PC-3 (cell line): ENCODE measurements around the gene OR51F2.

ENCODE experiments used
- EZH2 ChIP-seq: fragments of 300-600 bp; sonication (generic); IDR thresholded peaks from one replicate; pipeline ENCODE4 v1.6.1; 2017; ENCODE audit warnings: antibody characterized with exemption, mild to moderate bottlenecking, low read length; ENCODE audit not compliant: unreplicated experiment
- EZH2phosphoT487 ChIP-seq: fragments of 300-600 bp; sonication (generic); IDR thresholded peaks from 2 replicates; pipeline ENCODE4 v1.6.1; 2018; ENCODE audit warnings: mild to moderate bottlenecking, antibody characterized with exemption, low read length, borderline replicate concordance
- TF ChIP-seq, protein P1 (sequence below): fragments of 300-600 bp; sonication (generic); conservative IDR thresholded peaks from 2 replicates; pipeline ENCODE4 v1.5.1; 2017; ENCODE audit warnings: antibody characterized with exemption, low read depth, mild to moderate bottlenecking, low read length

DNA sequence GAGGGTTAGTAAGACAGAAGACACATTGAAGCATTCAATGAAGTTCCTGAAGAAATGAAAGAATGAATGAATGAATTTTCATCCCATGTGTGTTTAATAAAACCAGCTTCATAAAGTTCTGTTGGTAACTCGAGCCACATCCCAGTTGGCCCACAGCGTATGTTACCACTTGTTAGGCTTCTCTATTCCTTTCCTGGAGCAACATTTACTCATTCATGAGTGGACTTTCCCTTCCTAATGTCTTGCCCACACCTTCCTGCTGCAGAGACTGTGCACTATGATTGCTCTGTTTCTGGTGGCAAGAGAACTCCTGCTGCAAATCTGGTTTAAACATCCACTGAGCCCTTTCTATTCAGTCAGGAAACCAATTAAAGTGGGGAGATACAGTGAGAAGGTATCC lies 23.9 kb upstream of the OR51F2 start:
- TF ChIP-seq, protein P1, sequence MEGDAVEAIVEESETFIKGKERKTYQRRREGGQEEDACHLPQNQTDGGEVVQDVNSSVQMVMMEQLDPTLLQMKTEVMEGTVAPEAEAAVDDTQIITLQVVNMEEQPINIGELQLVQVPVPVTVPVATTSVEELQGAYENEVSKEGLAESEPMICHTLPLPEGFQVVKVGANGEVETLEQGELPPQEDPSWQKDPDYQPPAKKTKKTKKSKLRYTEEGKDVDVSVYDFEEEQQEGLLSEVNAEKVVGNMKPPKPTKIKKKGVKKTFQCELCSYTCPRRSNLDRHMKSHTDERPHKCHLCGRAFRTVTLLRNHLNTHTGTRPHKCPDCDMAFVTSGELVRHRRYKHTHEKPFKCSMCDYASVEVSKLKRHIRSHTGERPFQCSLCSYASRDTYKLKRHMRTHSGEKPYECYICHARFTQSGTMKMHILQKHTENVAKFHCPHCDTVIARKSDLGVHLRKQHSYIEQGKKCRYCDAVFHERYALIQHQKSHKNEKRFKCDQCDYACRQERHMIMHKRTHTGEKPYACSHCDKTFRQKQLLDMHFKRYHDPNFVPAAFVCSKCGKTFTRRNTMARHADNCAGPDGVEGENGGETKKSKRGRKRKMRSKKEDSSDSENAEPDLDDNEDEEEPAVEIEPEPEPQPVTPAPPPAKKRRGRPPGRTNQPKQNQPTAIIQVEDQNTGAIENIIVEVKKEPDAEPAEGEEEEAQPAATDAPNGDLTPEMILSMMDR, result no peak
- TF ChIP-seq EZH2 (no peak), EZH2phosphoT487 (no peak)
